ENCODE data around the gene KLHL36. TPM values are rescaled to one million over a fixed set of nuclear protein-coding genes. Genes with fewer than 3 reads are reported as not detected.

KLHL36 gene
- polyA plus RNA-seq, 1 of the 3 experiments (the other 2 are of a cell fraction): 39.8 TPM

GRCh38 chr16:84637709-84638108 is 10.6 kb upstream of the KLHL36 start:
- Histone ChIP-seq H3K36me3 (replicated peaks in 1 of 2; ENCODE audit: control insufficient read depth in 1 of 2, insufficient read depth in 2 of 2, low read length in 1 of 2) (no peaks in the 10 kb centered on the region), H3K27me3 (ENCODE audit: insufficient read depth) (no peaks in the 10 kb centered on the region), H2AFZ (ENCODE audit: low read depth) (no peak overlapping the region), H3K9ac (no peak overlapping the region), H3K79me2 (ENCODE audit: insufficient read depth) (no peaks in the 10 kb centered on the region), H3K4me3 (ENCODE audit: low read depth in 2 of 2, low read length in 1 of 2) (no peak overlapping the region), H4K20me1 (ENCODE audit: insufficient read depth) (no peaks in the 10 kb centered on the region), H3K4me1 (ENCODE audit: control insufficient read depth in 1 of 2, insufficient read depth in 2 of 2, low read depth in 1 of 2, low read length in 1 of 2) (peaks cover 4 to 10% of the 10 kb centered on the region in 2 experiments; a peak in 3 of 4 replicates), H3K9me3 (no peaks in the 10 kb centered on the region), H3K4me2 (no peak overlapping the region), H3K9me2 (no peaks in the 10 kb centered on the region), H3K27ac (ENCODE audit: low read depth in 2 of 2, low read length in 1 of 2) (no peak overlapping the region), H3F3A (replicated peaks; ENCODE audit: insufficient read depth) (no peaks in the 10 kb centered on the region)
- 90% methylated on average over 4 of the region's 4 CpGs for WGBS (ENCODE audit: low lambda C conversion rate)
- DNase-seq: no peak
- ChIA-PET POLR2A (no interaction called here), CTCF (interaction anchor here (0.9 to 1.8 kb wide), 3 partner anchors 15 to 99 kb away, joined by 3 to 5 read pairs (median 3); no protein-coding TSS in a partner anchor)
- no peak for TF ChIP-seq USF2 (IDR thresholded peaks at IDR 0.05; ENCODE audit: borderline replicate concordance, low read depth, low read length)
- no peak for TF ChIP-seq YY1 (IDR thresholded peaks at IDR 0.05; ENCODE audit: low read depth)
- TF ChIP-seq TCF12 (IDR thresholded peaks at IDR 0.05): no peak
- no peak for TF ChIP-seq TAF1 (IDR thresholded peaks at IDR 0.05; ENCODE audit: borderline replicate concordance, low read depth, low read length)
- TF ChIP-seq PBX3 (IDR thresholded peaks at IDR 0.05): no peak
- TF ChIP-seq RCOR1 (IDR thresholded peaks at IDR 0.05; ENCODE audit: low read length): no peak
- TF ChIP-seq GABPA (IDR thresholded peaks at IDR 0.05; ENCODE audit: low read depth): no peak
- TF ChIP-seq NRF1 (IDR thresholded peaks at IDR 0.05; ENCODE audit: low read depth, low read length): no peak
- no peak for TF ChIP-seq RFX5 (IDR thresholded peaks at IDR 0.05; ENCODE audit: low read length)

- no peak overlapping the region for H3K9ac ChIP-seq
- no peak overlapping the region for H3K4me2 ChIP-seq
- ChIA-PET CTCF (interaction anchor here (1.0 to 1.8 kb wide), 3 partner anchors 16 to 127 kb away, joined by 3 to 5 read pairs (median 3); no protein-coding TSS in a partner anchor), POLR2A (no interaction called here)
- H2AFZ ChIP-seq (ENCODE audit: low read depth): no peak overlapping the region
- H3K27ac ChIP-seq (ENCODE audit: low read depth in 2 of 2, low read length in 1 of 2): no peak overlapping the region
- H3K79me2 ChIP-seq (ENCODE audit: insufficient read depth): no peaks in the 10 kb centered on the region
- peaks cover 10 to 14% of the 10 kb centered on the region in 2 experiments; a peak in 3 of 4 replicates for H3K4me1 ChIP-seq (ENCODE audit: control insufficient read depth in 1 of 2, insufficient read depth in 2 of 2, low read depth in 1 of 2, low read length in 1 of 2)
- no peaks in the 10 kb centered on the region for H3K27me3 ChIP-seq (ENCODE audit: insufficient read depth)
- WGBS (ENCODE audit: low lambda C conversion rate): 97% methylated on average over 8 of the region's 8 CpGs
- H3K9me3 ChIP-seq: no peaks in the 10 kb centered on the region
- H3K4me3 ChIP-seq (ENCODE audit: low read depth in 2 of 2, low read length in 1 of 2): no peak overlapping the region
- no peaks in the 10 kb centered on the region for H4K20me1 ChIP-seq (ENCODE audit: insufficient read depth)
- no peaks in the 10 kb centered on the region for H3F3A ChIP-seq (replicated peaks; ENCODE audit: insufficient read depth)
- no peaks in the 10 kb centered on the region for H3K9me2 ChIP-seq
- no peak for DNase-seq
- no peaks in the 10 kb centered on the region for H3K36me3 ChIP-seq (replicated peaks in 1 of 2; ENCODE audit: control insufficient read depth in 1 of 2, insufficient read depth in 2 of 2, low read length in 1 of 2)
- TF ChIP-seq MEF2A (IDR thresholded peaks at IDR 0.05; ENCODE audit: borderline replicate concordance, low read depth) (no peak), PBX3 (IDR thresholded peaks at IDR 0.05) (no peak), MXI1 (IDR thresholded peaks at IDR 0.05; ENCODE audit: low read depth, low read length) (no peak), NFIC (IDR thresholded peaks at IDR 0.05; ENCODE audit: borderline replicate concordance) (no peak), RXRA (IDR thresholded peaks at IDR 0.05; ENCODE audit: borderline replicate concordance, low read depth) (no peak), EP300 (IDR thresholded peaks at IDR 0.05; ENCODE audit: borderline replicate concordance in 1 of 2, low read depth in 1 of 2, low read length in 1 of 2) (no peak), FOXM1 (IDR thresholded peaks at IDR 0.05; ENCODE audit: low read depth) (no peak), USF1 (IDR thresholded peaks at IDR 0.05; ENCODE audit: borderline replicate concordance, low read depth) (no peak), FOXJ3 (CRISPR knock-in tag; IDR thresholded peaks at IDR 0.05) (no peak), MAX (IDR thresholded peaks at IDR 0.05; ENCODE audit: low read depth) (no peak), CTCF (IDR thresholded peaks at IDR 0.05) (no peak)
Observed at GRCh38 chr16:84638231-84638806, 10.0 kb upstream of the KLHL36 start.

All from SK-N-SH (cell line).